Measurements from ENCODE around the gene TUBG2.
"Not testable (repeated sequence)": the region's sequence is repeated elsewhere in the genome, so short reads cannot be mapped to it uniquely, and the experiment has no call there.

The TUBG2 gene

DNA sequence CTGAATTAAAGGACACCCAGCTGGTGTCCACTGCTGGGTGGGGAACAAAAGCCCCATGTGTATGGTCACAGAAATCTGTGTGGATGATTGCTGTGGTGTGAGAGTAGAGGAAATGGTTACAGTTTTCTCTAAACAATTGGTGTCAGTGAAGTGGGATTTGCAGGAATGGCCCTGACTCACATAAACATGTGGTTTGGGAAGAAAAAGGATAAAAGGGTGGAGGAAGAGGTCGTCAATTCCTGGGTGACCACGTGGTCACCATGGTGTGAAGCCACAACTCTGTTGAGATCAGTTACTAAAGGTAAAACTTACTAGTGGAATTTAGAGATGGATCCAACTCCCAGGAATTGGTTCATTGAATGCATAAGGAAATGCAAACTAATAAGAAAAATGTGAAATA, 3.6 kb upstream of the TUBG2 start:
- no peak for DNase-seq

- no peak for DNase-seq
Measured at GRCh38 chr17:42657824-42658588, 1.1 kb upstream of the TUBG2 start.

- not testable (repeated sequence) for DNase-seq
Measured at GRCh38 chr17:42659932-42660274, 819 bp downstream of the TUBG2 start.

GRCh38 chr17:42660692-42661345, 1.7 kb downstream of the TUBG2 start:
- no peak for DNase-seq

DNA sequence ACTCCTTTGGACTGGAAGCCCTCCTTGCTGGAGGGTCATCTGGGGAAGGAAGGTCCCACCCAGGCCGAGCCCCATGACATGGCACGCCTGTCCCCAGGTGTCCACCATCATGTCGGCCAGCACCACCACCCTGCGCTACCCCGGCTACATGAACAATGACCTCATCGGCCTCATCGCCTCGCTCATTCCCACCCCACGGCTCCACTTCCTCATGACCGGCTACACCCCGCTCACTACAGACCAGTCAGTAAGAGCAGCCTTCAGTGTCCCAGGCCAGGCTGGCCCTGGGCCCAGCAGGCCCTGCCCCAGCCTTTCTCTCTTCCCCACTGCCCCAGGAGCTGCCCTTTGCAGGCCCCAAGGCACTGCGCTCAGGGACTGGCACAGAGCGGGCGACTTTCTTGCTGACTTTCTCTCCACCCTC, 6.5 kb downstream of the TUBG2 start:
- no peak for DNase-seq

DNA sequence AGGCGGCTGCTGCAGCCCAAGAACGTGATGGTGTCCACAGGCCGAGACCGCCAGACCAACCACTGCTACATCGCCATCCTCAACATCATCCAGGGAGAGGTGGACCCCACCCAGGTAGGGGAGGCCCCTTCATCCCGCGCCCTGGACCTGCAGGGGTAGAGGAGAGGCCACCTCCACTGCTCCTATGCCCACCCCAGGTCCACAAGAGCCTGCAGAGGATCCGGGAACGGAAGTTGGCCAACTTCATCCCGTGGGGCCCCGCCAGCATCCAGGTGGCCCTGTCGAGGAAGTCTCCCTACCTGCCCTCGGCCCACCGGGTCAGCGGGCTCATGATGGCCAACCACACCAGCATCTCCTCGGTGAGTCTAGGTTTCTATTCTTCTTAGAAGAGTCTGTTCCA, 7.0 kb downstream of the TUBG2 start:
- not testable (repeated sequence) for DNase-seq

GRCh38 chr17:42667088-42667951, 8.2 kb downstream of the TUBG2 start:
- DNase-seq = no peak

GRCh38 chr17:42669705-42669976, 10.6 kb downstream of the TUBG2 start:
- DNase-seq = no peak

GRCh38 chr17:42669977-42670788, 11.1 kb downstream of the TUBG2 start:
- no peak for DNase-seq

DNA sequence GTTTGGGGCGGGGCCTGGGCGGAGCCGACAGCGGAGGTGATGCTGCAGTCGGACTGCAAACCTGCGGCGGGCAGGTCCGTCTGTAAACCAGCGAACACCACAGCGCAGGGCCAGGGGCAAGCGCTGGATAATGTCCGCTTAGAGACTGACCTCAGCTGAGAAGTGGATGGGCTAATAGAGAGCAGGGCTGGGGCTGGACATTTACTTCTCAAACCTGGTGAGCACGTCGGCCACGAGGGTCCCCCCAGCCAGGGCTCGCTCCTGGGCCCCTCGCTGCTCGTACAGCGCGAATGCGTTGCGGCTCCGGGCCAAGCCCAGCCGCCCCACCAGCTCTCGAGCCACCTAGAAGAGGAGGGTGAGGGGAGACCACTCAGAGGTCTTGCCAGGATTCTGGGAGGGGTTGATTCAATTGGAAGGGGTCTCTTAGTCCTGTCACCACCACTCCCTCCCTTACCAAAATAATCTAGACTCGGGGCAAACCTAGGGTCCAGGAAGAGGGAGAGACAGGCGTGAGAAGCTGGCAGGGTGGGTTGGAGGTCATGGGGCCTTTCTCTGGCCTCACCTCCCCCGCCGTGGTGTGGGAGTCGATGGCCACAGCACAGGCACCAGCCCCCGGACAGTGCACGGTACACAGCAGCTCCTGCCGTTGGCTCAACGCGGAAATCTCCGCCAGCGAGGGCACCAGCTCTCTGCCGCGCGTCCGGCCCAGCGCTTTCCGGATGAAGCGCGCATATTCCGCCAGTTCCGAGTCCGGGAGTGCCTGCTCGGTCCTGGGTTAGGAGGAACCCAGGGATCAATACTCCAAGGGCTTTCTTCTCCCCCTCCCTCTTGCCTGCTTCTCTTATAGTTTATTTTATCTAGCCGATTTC, 11.9 kb downstream of the TUBG2 start:
- DNase-seq = no peak

- DNase-seq = no peak
Measured at GRCh38 chr17:42672038-42672437, 13.0 kb downstream of the TUBG2 start.

GRCh38 chr17:42673266-42673884, 14.3 kb downstream of the TUBG2 start:
- no peak for DNase-seq

DNA sequence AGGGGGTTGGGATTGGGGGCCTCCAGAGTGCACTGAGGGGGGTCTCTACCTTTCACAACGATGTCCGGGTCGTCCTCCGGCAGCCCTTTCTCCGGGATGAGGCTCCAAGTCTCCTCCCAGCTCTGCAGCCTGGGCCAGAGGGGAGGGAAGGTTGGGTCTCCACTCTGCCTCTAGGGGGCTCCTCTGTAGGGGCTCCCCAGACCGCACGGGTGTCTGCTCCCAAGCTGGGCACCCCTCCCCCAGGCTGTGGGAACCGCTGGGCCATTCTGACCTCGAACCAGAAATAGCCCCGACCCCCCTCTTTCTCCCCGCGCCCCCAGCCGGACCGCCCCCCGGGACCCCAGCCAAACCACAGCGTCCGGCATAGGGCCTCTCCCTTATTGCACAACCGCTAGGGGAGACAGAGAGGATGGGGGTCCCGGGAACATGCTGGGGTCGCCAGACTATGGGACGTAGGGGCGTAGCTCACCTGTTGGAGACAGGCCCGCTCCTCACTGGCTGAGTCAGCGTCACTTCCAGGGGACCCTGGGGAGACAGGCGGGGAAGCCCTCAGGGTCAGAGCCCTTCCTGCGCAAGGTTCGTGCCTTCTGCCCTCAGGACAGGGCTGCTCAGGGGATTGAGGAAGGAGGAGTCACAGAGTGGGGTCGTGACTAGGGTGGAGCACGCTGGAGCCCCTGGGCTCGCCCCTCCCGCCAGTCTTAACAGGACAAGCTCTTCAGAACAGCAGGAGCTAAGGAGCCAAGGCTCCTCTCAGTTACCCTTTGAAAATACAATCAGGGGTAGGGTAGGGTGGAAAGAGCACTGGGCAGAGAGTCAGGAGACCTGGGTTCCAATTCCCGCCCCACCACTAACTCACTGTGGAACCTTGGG, 15.0 kb downstream of the TUBG2 start:
- DNase-seq = no peak

GRCh38 chr17:42674755-42675347, 15.8 kb downstream of the TUBG2 start:
- peak; percentile 79 for DNase-seq

GRCh38 chr17:42675348-42675964, 16.4 kb downstream of the TUBG2 start:
- peak; percentile 79 for DNase-seq

DNA sequence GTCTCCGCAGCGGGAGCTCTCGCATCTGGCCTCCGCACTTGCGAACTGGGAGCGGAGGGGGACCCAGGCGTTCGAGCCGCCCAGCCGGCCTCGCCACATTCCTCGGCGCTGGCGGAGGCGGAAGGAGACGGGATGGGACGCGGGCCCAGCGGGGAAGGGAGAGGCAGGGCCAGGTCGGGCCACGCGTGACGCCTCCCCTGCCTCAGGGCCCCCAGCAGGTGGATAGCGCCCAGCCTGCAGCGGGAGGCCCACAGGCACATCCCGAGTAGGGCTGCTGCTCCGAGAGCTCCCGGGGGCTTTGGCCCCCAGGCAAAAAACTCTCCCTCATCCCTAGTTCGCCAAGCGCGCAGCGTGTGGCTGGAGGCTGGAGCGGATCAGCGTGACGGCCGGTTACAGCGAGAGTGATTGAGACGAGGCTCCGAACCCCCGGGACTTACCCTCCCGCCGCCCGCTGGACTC, 16.9 kb downstream of the TUBG2 start:
- peak; percentile 61 for DNase-seq

- DNase-seq = peak; percentile 73
Measured at GRCh38 chr17:42676424-42677011, 17.4 kb downstream of the TUBG2 start, which contains the start of gene PLEKHH3. TSS of gene PLEKHH3 (minus strand) at chr17:42676994. CDS start at chr17:42676563, 431 bp downstream.

GRCh38 chr17:42677012-42677857, 18.2 kb downstream of the TUBG2 start:
- DNase-seq = peak; percentile 99
